C4-2B (cell line): Measurements from ENCODE around the gene FDX1.

Source experiments
- CTCF ChIP-seq: fragments of 450-650 bp; conservative IDR thresholded peaks from 2 replicates; pipeline ENCODE4 v1.5.1; 2017; ENCODE audit warnings: mild to moderate bottlenecking
- ZFX ChIP-seq: fragments of 450-650 bp; IDR thresholded peaks from 2 replicates; pipeline ENCODE4 v1.6.1; 2017

GRCh38 chr11:110513846-110514437 is 84.2 kb downstream of the FDX1 start:
- TF ChIP-seq CTCF (no peak), ZFX (no peak)
